ENCODE measurements around the gene RASSF8. TPM values are rescaled to one million over a fixed set of nuclear protein-coding genes. Genes with fewer than 3 reads are reported as not detected.
A peak's percentile ranks its signal among the peaks of the same experiment; 100 is the strongest.

The RASSF8 gene
- total and polyA plus RNA-seq, 2 of the 8 experiments (the other 6 are each of a cell fraction or from before 2014, with no cell fraction given) = 6.4 to 46.7 TPM

DNA sequence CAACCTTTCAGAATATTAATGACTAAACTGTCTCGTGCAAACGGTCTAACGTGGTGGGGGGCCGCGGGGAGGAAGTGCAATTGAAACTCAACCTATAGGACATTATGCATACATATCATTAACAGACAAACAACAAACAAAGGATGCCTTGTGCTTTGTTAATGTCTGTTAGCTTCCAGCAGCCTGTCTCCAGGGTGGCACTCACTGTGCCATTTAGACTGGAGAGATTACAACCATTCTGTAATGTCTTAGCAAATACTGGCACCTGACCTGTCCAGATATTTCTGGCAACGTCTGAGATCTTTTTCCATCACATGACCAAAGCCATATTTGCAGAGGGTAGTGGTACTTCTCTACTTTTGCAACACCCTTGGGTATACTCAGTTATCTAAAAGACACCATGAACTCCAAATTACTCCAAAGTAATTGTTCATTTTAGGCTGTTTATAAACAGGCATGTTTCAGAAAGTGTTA, 154.7 kb downstream of the RASSF8 start:
- H4K8ac ChIP-seq (ENCODE audit: extremely low read depth, insufficient read depth, low read length) = no peak overlapping the region
- peaks cover 0 to 18% (median 16%) of the 10 kb centered on the region in 4 experiments; a peak in 5 of 7 replicates for H3K4me1 ChIP-seq (replicated peaks in 1 of 4; ENCODE audit: control insufficient read depth in 3 of 4, insufficient read depth in 4 of 4, low read length in 3 of 4)
- H3K9me3 ChIP-seq (ENCODE audit: insufficient read depth in 2 of 2, low read depth in 1 of 2, low read length in 1 of 2) = no peaks in the 10 kb centered on the region
- no peak overlapping the region for H4K5ac ChIP-seq (ENCODE audit: insufficient read length, low read depth, low read length)
- H3K27me3 ChIP-seq (replicated peaks in 1 of 4; ENCODE audit: control insufficient read depth in 3 of 4, extremely low read depth in 1 of 4, insufficient read depth in 3 of 4, low read length in 3 of 4) = peaks cover 0 to 16% (median 15%) of the 10 kb centered on the region in 4 experiments; a peak in 6 of 7 replicates
- H3K23me2 ChIP-seq (ENCODE audit: low read depth, low read length) = peaks cover 2% of the 10 kb centered on the region; the same call in 1 of the 2 replicates
- no peaks in the 10 kb centered on the region for H3K36me3 ChIP-seq (ENCODE audit: control insufficient read depth in 2 of 4, insufficient read depth in 4 of 4, low read length in 3 of 4)
- DNase-seq (ENCODE audit: low read depth in 1 of 2, low spot score in 2 of 2) (no peak), FAIRE-seq (peak; percentile 7)
- H3K79me1 ChIP-seq (ENCODE audit: low read depth, low read length) = no peaks in the 10 kb centered on the region
- no peak overlapping the region for H3K9ac ChIP-seq (replicated peaks in 1 of 4; ENCODE audit: extremely low read depth in 1 of 4, low read depth in 3 of 4, low read length in 3 of 4)
- no peaks in the 10 kb centered on the region for H4K20me1 ChIP-seq (replicated peaks in 1 of 2; ENCODE audit: control insufficient read depth in 1 of 2, insufficient read depth in 2 of 2, low read length in 2 of 2)
- no peak overlapping the region for H3K27ac ChIP-seq (ENCODE audit: low read depth, low read length)
- H3K18ac ChIP-seq (ENCODE audit: extremely low read depth, low read length) = no peak overlapping the region
- no peak overlapping the region for H3K14ac ChIP-seq (ENCODE audit: insufficient read length)
- H2AFZ ChIP-seq (ENCODE audit: low read length) = no peak overlapping the region
- peak overlapping the region; percentile 61 to 84 for H3K4me2 ChIP-seq (ENCODE audit: insufficient read depth in 1 of 2, low read depth in 2 of 2, low read length in 2 of 2)
- no peak overlapping the region for H2BK20ac ChIP-seq (ENCODE audit: low read length)
- H2BK5ac ChIP-seq (ENCODE audit: low read depth, low read length) = no peak overlapping the region
- H3K4me3 ChIP-seq (ENCODE audit: extremely low read depth in 1 of 4, insufficient read depth in 2 of 4, low read depth in 3 of 4, low read length in 4 of 4) = peak overlapping the region; percentile 21 to 78 (median 48)
- H3K23ac ChIP-seq (ENCODE audit: insufficient read length) = no peak overlapping the region
- H4K91ac ChIP-seq (replicated peaks; ENCODE audit: insufficient read length, low read length) = no peak overlapping the region
- H2BK12ac ChIP-seq (ENCODE audit: low read depth, low read length) = peak overlapping the region; percentile 56
- H3K4ac ChIP-seq (replicated peaks; ENCODE audit: insufficient read length, low read depth, low read length) = no peak overlapping the region
- no peak overlapping the region for H2BK120ac ChIP-seq (replicated peaks; ENCODE audit: low read depth, low read length)
- no peaks in the 10 kb centered on the region for H3K79me2 ChIP-seq (ENCODE audit: control insufficient read depth in 1 of 2, insufficient read depth in 2 of 2, low read length in 2 of 2)
- no peak overlapping the region for H2AK5ac ChIP-seq (ENCODE audit: low read depth, low read length)
- CTCF ChIA-PET (ENCODE audit: partially characterized antibody) = interaction anchor here (1.7 kb wide), 1 partner anchor 10 kb away, joined by 4 read pairs; no protein-coding TSS in a partner anchor
- 1% methylated on average over 6 of the region's 6 CpGs; no CpG with 5 or more reads in 1 of the 2 experiments for WGBS, 2 experiments (ENCODE audit: extremely low coverage in 1 of 2, insufficient coverage in 1 of 2, insufficient read length in 1 of 2, insufficient replicate concordance in 2 of 2, low coverage in 1 of 2, low lambda C conversion rate in 2 of 2, missing lambda C conversion rate in 1 of 2)
- H2BK15ac ChIP-seq (ENCODE audit: low read length) = no peak overlapping the region
- POLR2A ChIA-PET (ENCODE audit: partially characterized antibody) = interaction anchor here (0.9 to 4.5 kb wide), 4 partner anchors 11 to 22 kb away, joined by 3 to 42 read pairs (median 4); partner anchors contain the start of gene BHLHE41
- TF ChIP-seq TEAD4 (IDR thresholded peaks at IDR 0.05; ENCODE audit: low read depth, low read length) (no peak), EP300 (IDR thresholded peaks at IDR 0.05; ENCODE audit: borderline replicate concordance in 1 of 2, low read depth in 2 of 2, low read length in 2 of 2) (no peak), SP1 (IDR thresholded peaks at IDR 0.05; ENCODE audit: low read depth, low read length) (peak; percentile 29; the same call in 1 of the 2 replicates), BCL11A (IDR thresholded peaks at IDR 0.05; ENCODE audit: low read depth in 2 of 2, low read length in 2 of 2) (no peak), KDM5A (IDR thresholded peaks at IDR 0.05; ENCODE audit: low read length) (no peak), POLR2A (IDR thresholded peaks at IDR 0.05; ENCODE audit: control extremely low read depth in 1 of 2, low read depth in 2 of 2, low read length in 2 of 2) (peak in 1 of 2 experiments; percentile 35; a peak in 1 of 3 replicates)
- H3K56ac ChIP-seq (replicated peaks; ENCODE audit: insufficient read length, low read depth, low read length) = no peak overlapping the region
